Stimulated activated CD8-positive, alpha-beta memory T cell treated with anti-CD3 and anti-CD28 coated beads, Interleukin-15, amount 100 ng/mL, for 4 hours (primary cell): Measurements from ENCODE around the gene COPG1.
"Not testable (repeated sequence)": the region's sequence is repeated elsewhere in the genome, so short reads cannot be mapped to it uniquely, and the experiment has no call there.

Source experiments
- DNase-seq, 2 donors: peaks; one replicate each; pipeline ENCODE4 v3.0.0-alpha.2; 2020; ENCODE audit warnings: low read depth in 2 of 2

The COPG1 gene

GRCh38 chr3:129249284-129250065, at the start of gene COPG1:
Gene COPG1, plus strand, starts transcription at chr3:129249606. Its CDS starts 104 bp downstream, at chr3:129249710.
- DNase-seq: peak; percentile 67 to 78

GRCh38 chr3:129204473-129204872, 44.9 kb upstream of the COPG1 start:
- DNase-seq: no peak

GRCh38 chr3:129205109-129205832, 44.1 kb upstream of the COPG1 start:
- DNase-seq: no peak

- DNase-seq: no peak
Measured at GRCh38 chr3:129207479-129207878, 41.9 kb upstream of the COPG1 start.

GRCh38 chr3:129211345-129211744, 38.1 kb upstream of the COPG1 start:
- no peak for DNase-seq

GRCh38 chr3:129211772-129212171, 37.6 kb upstream of the COPG1 start:
- DNase-seq: no peak

- DNase-seq: no peak
Measured at GRCh38 chr3:129213238-129213637, 36.2 kb upstream of the COPG1 start.

- DNase-seq: no peak
Measured at GRCh38 chr3:129218742-129219141, 30.7 kb upstream of the COPG1 start.

- DNase-seq: not testable (repeated sequence)
Measured at GRCh38 chr3:129224387-129224786, 25.0 kb upstream of the COPG1 start.

- DNase-seq: no peak
Measured at GRCh38 chr3:129224984-129225393, 24.4 kb upstream of the COPG1 start.

- DNase-seq: no peak
Measured at GRCh38 chr3:129226374-129226773, 23.0 kb upstream of the COPG1 start.

- DNase-seq: no peak
Measured at GRCh38 chr3:129228891-129229585, 20.4 kb upstream of the COPG1 start.

- no peak for DNase-seq
Measured at GRCh38 chr3:129230311-129231019, 18.9 kb upstream of the COPG1 start.

GRCh38 chr3:129231331-129232119, 17.9 kb upstream of the COPG1 start:
- no peak for DNase-seq

- no peak for DNase-seq
Measured at GRCh38 chr3:129233538-129233937, 15.9 kb upstream of the COPG1 start.

- DNase-seq: no peak
Measured at GRCh38 chr3:129234441-129234840, 15.0 kb upstream of the COPG1 start.

GRCh38 chr3:129235344-129235917, 14.0 kb upstream of the COPG1 start:
- DNase-seq: no peak

GRCh38 chr3:129238945-129239705, 10.3 kb upstream of the COPG1 start:
- no peak for DNase-seq

- no peak for DNase-seq
Measured at GRCh38 chr3:129239991-129240390, 9.4 kb upstream of the COPG1 start.

GRCh38 chr3:129240436-129240835, 9.0 kb upstream of the COPG1 start:
- DNase-seq: no peak
